Mammary epithelial cell (primary cell): Measurements from ENCODE around the gene ULK4.

Experiments used
- CTCF ChIP-seq, 2 donors: IDR thresholded peaks in 1 of 2; conservative IDR thresholded peaks in 1 of 2; 2 replicates each; pipeline ENCODE4 v1.5.1; 2011 to 2012; ENCODE audit warnings: inconsistent platforms in 2 of 2, low read length in 2 of 2, mild to moderate bottlenecking in 2 of 2, control low read depth in 1 of 2, low read depth in 1 of 2; ENCODE audit not compliant: insufficient read depth in 1 of 2; ENCODE audit errors: extremely low read depth in 1 of 2
- EZH2 ChIP-seq: IDR thresholded peaks from 2 replicates; pipeline ENCODE4 v1.6.1; 2012; ENCODE audit warnings: low read length, inconsistent platforms, borderline replicate concordance

GRCh38 chr3:41579861-41580260 lies 382.0 kb downstream of the ULK4 start:
- TF ChIP-seq CTCF (conservative IDR thresholded peaks at IDR 0.05 in 1 of 2, IDR thresholded peaks at IDR 0.05 in 1 of 2; ENCODE audit: extremely low read depth in 1 of 2, insufficient read depth in 1 of 2, low read depth in 1 of 2, low read length in 2 of 2), result no peak
- TF ChIP-seq EZH2, result no peak
